Panc1 (cell line): ENCODE results near the gene IFNB1. TPM values are rescaled to one million over a fixed set of nuclear protein-coding genes. Genes with fewer than 3 reads are reported as not detected.

Experiments
- ATAC-seq: fragments of 200-7000 bp; cut with Tn5 transposase; 2 replicates; pipeline ENCODE4 v1.9.1; 2020; ENCODE audit warnings: mild to moderate bottlenecking, moderate library complexity
- BruUV-seq: library from RNA; stranded (reverse); fragments of 400-500 nt; replicated peaks from 2 replicates; lab custom pipeline; 2021; lab: Mats Ljungman, UMichigan
- CTCF ChIA-PET: fragments of 300-600 bp; sonication (Branson Sonifier 250); formaldehyde crosslinking; loops from one replicate; lab custom pipeline; 2022; ENCODE audit warnings: antibody characterized with exemption; lab: Charles Lee
- POLR2A ChIA-PET: fragments of 300-600 bp; sonication (Branson Sonifier 250); formaldehyde crosslinking; loops from one replicate; lab custom pipeline; 2022; ENCODE audit warnings: antibody characterized with exemption; lab: Charles Lee
- DNase-seq: peaks from one replicate; pipeline ENCODE4 v3.0.0-alpha.2; 2010; ENCODE audit warnings: low read depth, low spot score
- H3K27ac ChIP-seq: 2 replicates; pipeline ENCODE4 v1.5.1; 2011; ENCODE audit warnings: mild to moderate bottlenecking, low read length, inconsistent platforms
- H3K27me3 ChIP-seq: fragments of 200-500 bp; sonication (Bioruptor generic); 2 replicates; pipeline ENCODE4 v1.6.0; 2014; ENCODE audit warnings: low read length, inconsistent platforms; ENCODE audit not compliant: control insufficient read depth, insufficient read depth
- H3K36me3 ChIP-seq: fragments of 200-500 bp; sonication (Bioruptor generic); 2 replicates; pipeline ENCODE4 v1.5.1; 2014; ENCODE audit warnings: inconsistent platforms, mild to moderate bottlenecking, low read length, moderate library complexity; ENCODE audit not compliant: control insufficient read depth, insufficient read depth
- H3K4me1 ChIP-seq: 2 replicates; pipeline ENCODE4 v1.5.1; 2011; ENCODE audit warnings: inconsistent platforms, mild to moderate bottlenecking, low read length, moderate library complexity; ENCODE audit not compliant: control insufficient read depth, insufficient read depth
- H3K4me3 ChIP-seq, 2 experiments: 2 replicates each; pipeline ENCODE4 v1.5.1; 2011 to 2012; ENCODE audit warnings: low read depth in 2 of 2, low read length in 2 of 2, mild to moderate bottlenecking in 2 of 2, inconsistent platforms in 1 of 2, moderate library complexity in 1 of 2
- H3K9me3 ChIP-seq: fragments of 200-500 bp; sonication (Bioruptor generic); 2 replicates; pipeline ENCODE4 v1.5.1; 2014; ENCODE audit warnings: low read depth, mild to moderate bottlenecking, inconsistent platforms, low read length, moderate library complexity; ENCODE audit not compliant: control insufficient read depth, insufficient read depth
- POLR2AphosphoS5 ChIP-seq: IDR thresholded peaks from 2 replicates; pipeline ENCODE4 v1.6.1; 2012; ENCODE audit warnings: mild to moderate bottlenecking, low read depth, low read length, moderate library complexity
- SIN3A ChIP-seq: IDR thresholded peaks from 2 replicates; pipeline ENCODE4 v1.6.1; 2012; ENCODE audit warnings: low read depth, mild to moderate bottlenecking, low read length, moderate library complexity, borderline replicate concordance; ENCODE audit not compliant: insufficient read depth
- TCF7L2 ChIP-seq: IDR thresholded peaks from 2 replicates; pipeline ENCODE4 v1.6.1; 2011; ENCODE audit warnings: mild to moderate bottlenecking, low read depth, low read length, inconsistent platforms
- in situ Hi-C: cut with HindIII; loops from 2 replicates; pipeline ENCODE4 v1.10.0; 2016; ENCODE audit warnings: low sequenced_read_pairs, low pct_unique_long_range_greater_than_20kb
- intact Hi-C: fragments of 100-400 bp; cut with micrococcal nuclease; formaldehyde crosslinking; loops from one replicate; pipeline ENCODE4 v1.10.0; 2022; ENCODE audit not compliant: unreplicated experiment
- total RNA-seq: library from RNA; stranded (reverse); gene quantifications from one replicate; pipeline ENCODE4 v1.2.1, GENCODE V29; 2021; ENCODE audit not compliant: unreplicated experiment
- TF ChIP-seq, protein P1 (sequence below), 2 experiments: IDR thresholded peaks; 2 replicates each; pipeline ENCODE4 v1.6.1; 2011 to 2012; ENCODE audit warnings: low read depth in 2 of 2, control low read depth in 1 of 2, low read length in 1 of 2, mild to moderate bottlenecking in 1 of 2, moderate library complexity in 1 of 2; ENCODE audit not compliant: insufficient read depth in 1 of 2
- TF ChIP-seq, protein P2 (sequence below): fragments of 450-650 bp; IDR thresholded peaks from 2 replicates; pipeline ENCODE4 v1.5.1; 2017; ENCODE audit warnings: mild to moderate bottlenecking

The IFNB1 gene
- total RNA-seq, 1 experiment from 2014 or later: not detected

DNA sequence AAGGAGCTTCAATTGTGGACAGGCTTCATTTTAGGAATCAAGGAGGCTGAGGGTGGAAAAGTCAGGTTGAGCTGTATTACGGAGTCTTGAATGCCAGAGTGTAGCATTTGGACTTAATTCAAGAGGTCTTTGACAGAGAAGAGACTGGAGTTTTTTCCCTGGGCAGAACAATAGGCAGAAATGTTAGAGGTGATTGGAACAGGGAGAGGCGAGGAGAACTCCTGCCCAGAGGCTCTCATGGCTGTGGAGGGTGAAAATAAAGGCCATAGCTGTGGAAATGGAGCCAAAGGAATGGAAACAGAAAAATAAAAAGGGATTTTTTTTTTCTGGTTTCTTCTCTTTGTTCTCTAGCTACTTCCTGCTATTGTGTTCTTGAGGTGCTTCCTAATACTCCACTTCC is 3.7 kb upstream of the IFNB1 start:
- TF ChIP-seq POLR2AphosphoS5: no peak
- TF ChIP-seq, protein P1, sequence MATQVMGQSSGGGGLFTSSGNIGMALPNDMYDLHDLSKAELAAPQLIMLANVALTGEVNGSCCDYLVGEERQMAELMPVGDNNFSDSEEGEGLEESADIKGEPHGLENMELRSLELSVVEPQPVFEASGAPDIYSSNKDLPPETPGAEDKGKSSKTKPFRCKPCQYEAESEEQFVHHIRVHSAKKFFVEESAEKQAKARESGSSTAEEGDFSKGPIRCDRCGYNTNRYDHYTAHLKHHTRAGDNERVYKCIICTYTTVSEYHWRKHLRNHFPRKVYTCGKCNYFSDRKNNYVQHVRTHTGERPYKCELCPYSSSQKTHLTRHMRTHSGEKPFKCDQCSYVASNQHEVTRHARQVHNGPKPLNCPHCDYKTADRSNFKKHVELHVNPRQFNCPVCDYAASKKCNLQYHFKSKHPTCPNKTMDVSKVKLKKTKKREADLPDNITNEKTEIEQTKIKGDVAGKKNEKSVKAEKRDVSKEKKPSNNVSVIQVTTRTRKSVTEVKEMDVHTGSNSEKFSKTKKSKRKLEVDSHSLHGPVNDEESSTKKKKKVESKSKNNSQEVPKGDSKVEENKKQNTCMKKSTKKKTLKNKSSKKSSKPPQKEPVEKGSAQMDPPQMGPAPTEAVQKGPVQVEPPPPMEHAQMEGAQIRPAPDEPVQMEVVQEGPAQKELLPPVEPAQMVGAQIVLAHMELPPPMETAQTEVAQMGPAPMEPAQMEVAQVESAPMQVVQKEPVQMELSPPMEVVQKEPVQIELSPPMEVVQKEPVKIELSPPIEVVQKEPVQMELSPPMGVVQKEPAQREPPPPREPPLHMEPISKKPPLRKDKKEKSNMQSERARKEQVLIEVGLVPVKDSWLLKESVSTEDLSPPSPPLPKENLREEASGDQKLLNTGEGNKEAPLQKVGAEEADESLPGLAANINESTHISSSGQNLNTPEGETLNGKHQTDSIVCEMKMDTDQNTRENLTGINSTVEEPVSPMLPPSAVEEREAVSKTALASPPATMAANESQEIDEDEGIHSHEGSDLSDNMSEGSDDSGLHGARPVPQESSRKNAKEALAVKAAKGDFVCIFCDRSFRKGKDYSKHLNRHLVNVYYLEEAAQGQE (IDR thresholded peaks at IDR 0.05; ENCODE audit: insufficient read depth in 1 of 2, low read depth in 2 of 2, low read length in 1 of 2): no peak
- TF ChIP-seq SIN3A: no peak
- TF ChIP-seq, protein P2, sequence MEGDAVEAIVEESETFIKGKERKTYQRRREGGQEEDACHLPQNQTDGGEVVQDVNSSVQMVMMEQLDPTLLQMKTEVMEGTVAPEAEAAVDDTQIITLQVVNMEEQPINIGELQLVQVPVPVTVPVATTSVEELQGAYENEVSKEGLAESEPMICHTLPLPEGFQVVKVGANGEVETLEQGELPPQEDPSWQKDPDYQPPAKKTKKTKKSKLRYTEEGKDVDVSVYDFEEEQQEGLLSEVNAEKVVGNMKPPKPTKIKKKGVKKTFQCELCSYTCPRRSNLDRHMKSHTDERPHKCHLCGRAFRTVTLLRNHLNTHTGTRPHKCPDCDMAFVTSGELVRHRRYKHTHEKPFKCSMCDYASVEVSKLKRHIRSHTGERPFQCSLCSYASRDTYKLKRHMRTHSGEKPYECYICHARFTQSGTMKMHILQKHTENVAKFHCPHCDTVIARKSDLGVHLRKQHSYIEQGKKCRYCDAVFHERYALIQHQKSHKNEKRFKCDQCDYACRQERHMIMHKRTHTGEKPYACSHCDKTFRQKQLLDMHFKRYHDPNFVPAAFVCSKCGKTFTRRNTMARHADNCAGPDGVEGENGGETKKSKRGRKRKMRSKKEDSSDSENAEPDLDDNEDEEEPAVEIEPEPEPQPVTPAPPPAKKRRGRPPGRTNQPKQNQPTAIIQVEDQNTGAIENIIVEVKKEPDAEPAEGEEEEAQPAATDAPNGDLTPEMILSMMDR: no peak
- TF ChIP-seq TCF7L2: no peak
- no peak for DNase-seq
- BruUV-seq: no TSS peak
- ChIA-PET CTCF (interaction anchor here (0.5 kb wide), 1 partner anchor 1155 kb away, joined by 3 read pairs; no protein-coding TSS in a partner anchor), POLR2A (no interaction called here)
- Histone ChIP-seq H3K9me3 (no peaks in the 10 kb centered on the region), H3K27me3 (no peaks in the 10 kb centered on the region), H3K36me3 (no peaks in the 10 kb centered on the region), H3K4me3 (no peak overlapping the region), H3K27ac (no peak overlapping the region), H3K4me1 (no peaks in the 10 kb centered on the region)
- in situ Hi-C loops (no loop called here), intact Hi-C loops (no loop called here)
- no peak for ATAC-seq

DNA sequence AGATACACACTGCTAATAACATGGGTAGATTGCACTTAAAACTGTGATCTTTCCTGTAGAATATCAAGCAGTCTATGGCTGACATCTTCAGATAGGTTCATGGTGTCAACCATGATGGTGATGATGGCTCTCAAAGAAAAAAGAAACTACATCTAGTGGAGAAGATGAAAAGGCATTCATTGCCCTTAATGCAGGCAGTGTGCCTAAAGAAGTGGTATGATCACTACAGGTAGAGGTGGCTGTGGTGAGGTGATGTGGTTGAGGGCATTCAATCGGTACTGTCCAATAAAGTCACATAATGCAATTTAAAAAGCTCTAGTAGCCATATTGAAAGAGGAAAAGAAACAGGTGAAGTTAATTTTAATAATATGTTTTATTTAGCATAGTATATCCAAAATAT is 3.1 kb upstream of the IFNB1 start:
- Histone ChIP-seq H3K4me3 (no peak overlapping the region), H3K27ac (no peak overlapping the region), H3K9me3 (no peaks in the 10 kb centered on the region), H3K36me3 (no peaks in the 10 kb centered on the region), H3K4me1 (no peaks in the 10 kb centered on the region), H3K27me3 (no peaks in the 10 kb centered on the region)
- ATAC-seq (no peak), DNase-seq (no peak)
- TF ChIP-seq, protein P1 (IDR thresholded peaks at IDR 0.05; ENCODE audit: insufficient read depth in 1 of 2, low read depth in 2 of 2, low read length in 1 of 2): no peak
- TF ChIP-seq POLR2AphosphoS5: no peak
- TF ChIP-seq SIN3A: no peak
- TF ChIP-seq TCF7L2: no peak
- TF ChIP-seq, protein P2: no peak
- POLR2A ChIA-PET: no interaction called here
- intact Hi-C loops: no loop called here
- CTCF ChIA-PET: no interaction called here
- in situ Hi-C loops: no loop called here
- no TSS peak for BruUV-seq
